DMS53 treated with DMSO at 0.1 percent for 48 hours (cell line): ENCODE data around the gene MYO1D.
A peak's percentile ranks its signal among the peaks of the same experiment; 100 is the strongest.

Experiments
- DNase-seq: peaks from one replicate; lab custom pipeline; 2025; ENCODE audit not compliant: unreplicated experiment; lab: John Stamatoyannopoulos, UW

MYO1D gene

DNA sequence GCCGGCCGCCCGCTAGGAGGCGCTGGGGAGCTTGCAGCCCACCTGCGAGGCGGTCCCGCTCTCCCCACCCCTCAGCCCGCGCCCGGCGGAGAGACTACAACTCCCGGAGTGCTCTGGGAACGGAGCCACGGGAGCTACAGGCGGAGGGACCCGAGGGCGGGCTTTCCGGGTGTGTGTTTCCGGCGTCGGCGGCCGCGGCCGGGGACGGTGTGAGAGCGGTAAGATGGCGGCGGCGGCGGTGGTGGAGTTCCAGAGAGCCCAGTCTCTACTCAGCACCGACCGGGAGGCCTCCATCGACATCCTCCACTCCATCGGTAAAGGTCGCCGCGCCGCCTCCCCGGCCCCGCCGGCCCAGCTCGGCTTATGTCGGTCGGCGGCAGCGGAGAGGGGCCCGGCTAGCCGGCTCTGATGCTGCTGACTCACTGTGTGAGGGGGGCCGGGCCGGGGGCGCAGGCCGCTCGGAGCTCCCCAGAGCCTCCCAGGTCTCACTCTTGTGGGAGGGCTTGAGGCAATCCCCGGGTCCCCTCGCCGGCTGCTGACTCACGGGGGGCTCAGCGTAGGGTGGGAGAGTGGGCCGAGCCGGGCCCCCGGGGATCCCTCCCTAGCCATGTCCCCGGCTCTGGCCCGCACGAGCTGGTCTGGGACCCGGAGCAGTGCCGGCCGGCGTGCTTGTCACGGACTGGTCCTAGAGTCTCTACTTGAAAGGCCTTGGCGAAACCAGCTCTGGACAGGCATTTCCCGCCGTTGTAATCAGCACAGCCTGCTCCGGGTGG lies 432.4 kb downstream of the MYO1D start, which contains the start of gene PSMD11:
Gene PSMD11 (plus strand): TSS at position 210 of the 773 bp plus-strand sequence. CDS start 14 bp downstream, at position 224.
- peak; percentile 81 for DNase-seq

DNA sequence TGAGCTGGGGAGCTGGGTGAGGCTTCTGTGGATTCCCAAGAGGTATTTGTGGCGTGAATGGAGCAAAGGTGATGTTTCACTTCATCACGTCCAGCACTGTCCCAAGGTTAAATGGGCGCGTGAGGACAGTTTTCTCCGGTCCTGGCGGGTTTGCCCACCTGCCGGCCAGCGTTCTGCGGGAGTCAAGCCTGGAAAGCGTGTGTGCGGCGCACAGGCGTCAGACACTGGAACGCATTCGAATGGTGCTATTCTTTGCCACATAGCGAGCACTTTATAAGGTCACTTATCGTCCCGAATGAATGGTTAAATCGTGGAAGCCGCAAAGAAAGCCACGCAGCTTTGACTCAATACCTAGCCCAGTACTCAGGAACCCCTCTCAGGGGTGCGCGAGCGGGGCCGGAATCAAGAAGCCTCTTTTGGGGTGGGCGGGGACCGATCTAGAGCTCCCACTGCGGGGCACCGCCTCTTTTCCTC lies 433.1 kb downstream of the MYO1D start:
- DNase-seq, result no peak
